ENCODE results near the gene PPCDC.
"Not testable (repeated sequence)": the region's sequence is repeated elsewhere in the genome, so short reads cannot be mapped to it uniquely, and the experiment has no call there.

Gene PPCDC

GRCh38 chr15:75081150-75081549, 57.8 kb downstream of the PPCDC start:
- no peak for TF ChIP-seq ZNF274 (IDR thresholded peaks at IDR 0.05; ENCODE audit: low read depth, low read length)

GRCh38 chr15:75082689-75083088, 59.3 kb downstream of the PPCDC start:
- TF ChIP-seq ZNF274 (IDR thresholded peaks at IDR 0.05; ENCODE audit: low read depth, low read length): no peak
- no peak overlapping the region for H3K4me3 ChIP-seq (ENCODE audit: low read length)

More at GRCh38 chr15:75081150-75081549, 57.8 kb downstream of the PPCDC start:
- H3K4me3 ChIP-seq (ENCODE audit: low read length): no peak overlapping the region

GRCh38 chr15:75085708-75086107, 62.3 kb downstream of the PPCDC start:
- H3K4me3 ChIP-seq (ENCODE audit: low read length): not testable (repeated sequence)

GRCh38 chr15:75089456-75090387, 66.3 kb downstream of the PPCDC start:
- H3K4me3 ChIP-seq (ENCODE audit: low read length): no peak overlapping the region
- no peak for TF ChIP-seq ZNF274 (IDR thresholded peaks at IDR 0.05; ENCODE audit: low read depth, low read length)

GRCh38 chr15:75090388-75090734, 67.0 kb downstream of the PPCDC start:
- TF ChIP-seq ZNF274 (IDR thresholded peaks at IDR 0.05; ENCODE audit: low read depth, low read length): no peak
- H3K4me3 ChIP-seq (ENCODE audit: low read length): no peak overlapping the region

- TF ChIP-seq ZNF274 (IDR thresholded peaks at IDR 0.05; ENCODE audit: low read depth, low read length): no peak
- no peak overlapping the region for H3K4me3 ChIP-seq (ENCODE audit: low read length)
These were observed 68.4 kb downstream of the PPCDC start for GRCh38 chr15:75091814-75092213.

GRCh38 chr15:75094961-75095478, 71.6 kb downstream of the PPCDC start:
- H3K4me3 ChIP-seq (ENCODE audit: low read length): not testable (repeated sequence)

- H3K4me3 ChIP-seq (ENCODE audit: low read length): no peak overlapping the region
- TF ChIP-seq ZNF274 (IDR thresholded peaks at IDR 0.05; ENCODE audit: low read depth, low read length): no peak
These were observed 72.2 kb downstream of the PPCDC start for GRCh38 chr15:75095594-75095993.

- H3K4me3 ChIP-seq (ENCODE audit: low read length): no peak overlapping the region
- TF ChIP-seq ZNF274 (IDR thresholded peaks at IDR 0.05; ENCODE audit: low read depth, low read length): no peak
These were observed 74.5 kb downstream of the PPCDC start for GRCh38 chr15:75097939-75098338.

- H3K4me3 ChIP-seq (ENCODE audit: low read length): no peak overlapping the region
- no peak for TF ChIP-seq ZNF274 (IDR thresholded peaks at IDR 0.05; ENCODE audit: low read depth, low read length)
These were observed 75.0 kb downstream of the PPCDC start for GRCh38 chr15:75098404-75098803.
